Gastroesophageal sphincter (tissue), 4 donors: Measurements from ENCODE around the gene ACTL7B. TPM values are rescaled to one million over a fixed set of nuclear protein-coding genes. Genes with fewer than 3 reads are reported as not detected.

Experiments
- ATAC-seq: fragments of 150-250 bp; one replicate; pipeline ENCODE4 v1.9.1; 2016; ENCODE audit warnings: mild to moderate bottlenecking, moderate library complexity
- H3K27ac ChIP-seq, 4 donors: fragments of 200-600 bp; sonication (generic) in 3 of 4; 1 replicate in 3 of 4; 2 replicates in 1 of 4; pipeline ENCODE4 v1.5.1; 2016 to 2019
- H3K27me3 ChIP-seq: fragments of 200-600 bp; sonication (generic); one replicate; pipeline ENCODE4 v1.5.1; 2019
- H3K36me3 ChIP-seq, 2 donors: fragments of 200-600 bp; sonication (generic); one replicate each; pipeline ENCODE4 v1.5.1; 2019; ENCODE audit warnings: control low read depth in 1 of 2
- H3K4me1 ChIP-seq, 3 donors: fragments of 200-600 bp; sonication (generic); 1 replicate in 2 of 3; 2 replicates in 1 of 3; pipeline ENCODE4 v1.5.1; 2016 to 2019; ENCODE audit warnings: control low read depth in 2 of 3
- H3K4me3 ChIP-seq, 2 donors: fragments of 200-600 bp; sonication (generic); one replicate each; pipeline ENCODE4 v1.5.1; 2019; ENCODE audit warnings: mild to moderate bottlenecking in 1 of 2, moderate library complexity in 1 of 2
- H3K9me3 ChIP-seq, 3 donors: fragments of 200-600 bp; sonication (generic); one replicate each; pipeline ENCODE4 v1.5.1; 2017 to 2019; ENCODE audit warnings: control low read depth in 2 of 3
- CTCF ChIP-seq, 4 experiments: fragments of 200-600 bp in 2 of 4; fragments of 450-650 bp in 2 of 4; sonication (generic) in 1 of 4; IDR thresholded peaks; one replicate each; pipeline ENCODE4 v1.5.1; 2017 to 2019; ENCODE audit warnings: antibody characterized with exemption in 4 of 4, mild to moderate bottlenecking in 2 of 4, moderate library complexity in 2 of 4
- EP300 ChIP-seq: sonication (generic); formaldehyde crosslinking; IDR thresholded peaks from one replicate; pipeline ENCODE4 v1.6.1; 2017; ENCODE audit warnings: antibody characterized with exemption, mild to moderate bottlenecking
- POLR2A ChIP-seq, 2 donors: fragments of 450-650 bp; IDR thresholded peaks; one replicate each; pipeline ENCODE4 v1.6.1; 2017; ENCODE audit warnings: antibody characterized with exemption in 2 of 2, mild to moderate bottlenecking in 2 of 2, moderate library complexity in 1 of 2
- POLR2AphosphoS5 ChIP-seq: sonication (generic); formaldehyde crosslinking; IDR thresholded peaks from one replicate; pipeline ENCODE4 v1.6.1; 2017; ENCODE audit warnings: antibody characterized with exemption
- WGBS, 2 donors: methylation state at CpG; one replicate each; pipeline ENCODE4 v1.1.5; 2018; ENCODE audit warnings: low coverage in 1 of 2; 5-methylcytosine and 5-hydroxymethylcytosine counted together
- total RNA-seq, 4 donors: library from RNA; depleted of rRNA; stranded (reverse); fragments of >200 nt; gene quantifications; one replicate each; pipeline ENCODE4 v1.1.0, GENCODE V29; 2016

The ACTL7B gene
- total RNA-seq, 4 donors from 2014 or later = not detected

GRCh38 chr9:108838017-108838416 is 17.8 kb downstream of the ACTL7B start:
- H3K27me3 ChIP-seq = no peaks in the 10 kb centered on the region
- no peaks in the 10 kb centered on the region for H3K36me3 ChIP-seq
- no peak overlapping the region for H3K4me3 ChIP-seq
- TF ChIP-seq POLR2A (IDR thresholded peaks at IDR 0.05) (no peak), POLR2AphosphoS5 (no peak), EP300 (no peak), CTCF (IDR thresholded peaks at IDR 0.05) (no peak)
- WGBS, 2 donors = 76 to 85% methylated on average over 5 to 6 of the region's 6 CpGs
- H3K27ac ChIP-seq = no peak overlapping the region
- no peaks in the 10 kb centered on the region for H3K4me1 ChIP-seq
- H3K9me3 ChIP-seq = no peaks in the 10 kb centered on the region
- no peak for ATAC-seq

GRCh38 chr9:108837530-108837929 is 18.3 kb downstream of the ACTL7B start:
- ATAC-seq = no peak
- Histone ChIP-seq H3K36me3 (no peaks in the 10 kb centered on the region), H3K9me3 (no peaks in the 10 kb centered on the region), H3K27me3 (no peaks in the 10 kb centered on the region), H3K4me1 (no peaks in the 10 kb centered on the region), H3K4me3 (no peak overlapping the region), H3K27ac (no peak overlapping the region)
- 71 to 83% methylated on average over 1 to 3 of the region's 4 CpGs for WGBS, 2 donors
- no peak for TF ChIP-seq EP300
- no peak for TF ChIP-seq POLR2A (IDR thresholded peaks at IDR 0.05)
- TF ChIP-seq POLR2AphosphoS5 = no peak
- TF ChIP-seq CTCF (IDR thresholded peaks at IDR 0.05) = no peak

- ATAC-seq = no peak
- 57 to 61% methylated on average over 1 to 4 of the region's 5 CpGs for WGBS, 2 donors
These were observed 19.0 kb downstream of the ACTL7B start for GRCh38 chr9:108836781-108837180.

GRCh38 chr9:108836319-108836718 is 19.5 kb downstream of the ACTL7B start:
- H3K27me3 ChIP-seq = no peaks in the 10 kb centered on the region
- ATAC-seq = no peak
- no peaks in the 10 kb centered on the region for H3K36me3 ChIP-seq
- no peak overlapping the region for H3K4me3 ChIP-seq
- H3K27ac ChIP-seq = no peak overlapping the region
- WGBS, 2 donors = 78 to 95% methylated on average over 3 to 8 of the region's 9 CpGs
- TF ChIP-seq POLR2AphosphoS5 (no peak), POLR2A (IDR thresholded peaks at IDR 0.05) (no peak), EP300 (no peak), CTCF (IDR thresholded peaks at IDR 0.05) (no peak)
- no peaks in the 10 kb centered on the region for H3K4me1 ChIP-seq
- no peaks in the 10 kb centered on the region for H3K9me3 ChIP-seq

More at GRCh38 chr9:108836781-108837180, 19.0 kb downstream of the ACTL7B start:
- H3K27me3 ChIP-seq = no peaks in the 10 kb centered on the region
- TF ChIP-seq CTCF (IDR thresholded peaks at IDR 0.05) (no peak), POLR2A (IDR thresholded peaks at IDR 0.05) (no peak), EP300 (no peak), POLR2AphosphoS5 (no peak)
- no peak overlapping the region for H3K27ac ChIP-seq
- no peaks in the 10 kb centered on the region for H3K36me3 ChIP-seq
- no peaks in the 10 kb centered on the region for H3K4me1 ChIP-seq
- H3K9me3 ChIP-seq = no peaks in the 10 kb centered on the region
- H3K4me3 ChIP-seq = no peak overlapping the region

GRCh38 chr9:108835831-108836230 is 20.0 kb downstream of the ACTL7B start:
- no peaks in the 10 kb centered on the region for H3K27me3 ChIP-seq
- no peak for ATAC-seq
- no peak overlapping the region for H3K4me3 ChIP-seq
- H3K27ac ChIP-seq = no peak overlapping the region
- H3K36me3 ChIP-seq = no peaks in the 10 kb centered on the region
- no peaks in the 10 kb centered on the region for H3K9me3 ChIP-seq
- 40 to 75% methylated on average over 1 to 7 of the region's 7 CpGs for whole genome bisulfite sequencing, 2 donors
- no peak for TF ChIP-seq POLR2A (IDR thresholded peaks at IDR 0.05)
- no peak for TF ChIP-seq EP300
- TF ChIP-seq POLR2AphosphoS5 = no peak
- TF ChIP-seq CTCF (IDR thresholded peaks at IDR 0.05) = no peak
- H3K4me1 ChIP-seq = no peaks in the 10 kb centered on the region
